Renal cortical epithelial cell (primary cell): Measurements from ENCODE around the gene CACNG6. TPM values are rescaled to one million over a fixed set of nuclear protein-coding genes. Genes with fewer than 3 reads are reported as not detected.
"Not testable (repeated sequence)": the region's sequence is repeated elsewhere in the genome, so short reads cannot be mapped to it uniquely, and the experiment has no call there.

Experiments
- DNase-seq: peaks from one replicate; pipeline ENCODE4 v3.0.0-alpha.2; 2011; ENCODE audit warnings: low read depth
- total RNA-seq: library from RNA; depleted of rRNA; stranded (reverse); fragments of >200 nt; gene quantifications from 2 replicates; pipeline ENCODE4 v1.2.3, GENCODE V29; 2014

Gene CACNG6
- total RNA-seq, result 0.17 and 0.55 TPM in 2 replicates

DNA sequence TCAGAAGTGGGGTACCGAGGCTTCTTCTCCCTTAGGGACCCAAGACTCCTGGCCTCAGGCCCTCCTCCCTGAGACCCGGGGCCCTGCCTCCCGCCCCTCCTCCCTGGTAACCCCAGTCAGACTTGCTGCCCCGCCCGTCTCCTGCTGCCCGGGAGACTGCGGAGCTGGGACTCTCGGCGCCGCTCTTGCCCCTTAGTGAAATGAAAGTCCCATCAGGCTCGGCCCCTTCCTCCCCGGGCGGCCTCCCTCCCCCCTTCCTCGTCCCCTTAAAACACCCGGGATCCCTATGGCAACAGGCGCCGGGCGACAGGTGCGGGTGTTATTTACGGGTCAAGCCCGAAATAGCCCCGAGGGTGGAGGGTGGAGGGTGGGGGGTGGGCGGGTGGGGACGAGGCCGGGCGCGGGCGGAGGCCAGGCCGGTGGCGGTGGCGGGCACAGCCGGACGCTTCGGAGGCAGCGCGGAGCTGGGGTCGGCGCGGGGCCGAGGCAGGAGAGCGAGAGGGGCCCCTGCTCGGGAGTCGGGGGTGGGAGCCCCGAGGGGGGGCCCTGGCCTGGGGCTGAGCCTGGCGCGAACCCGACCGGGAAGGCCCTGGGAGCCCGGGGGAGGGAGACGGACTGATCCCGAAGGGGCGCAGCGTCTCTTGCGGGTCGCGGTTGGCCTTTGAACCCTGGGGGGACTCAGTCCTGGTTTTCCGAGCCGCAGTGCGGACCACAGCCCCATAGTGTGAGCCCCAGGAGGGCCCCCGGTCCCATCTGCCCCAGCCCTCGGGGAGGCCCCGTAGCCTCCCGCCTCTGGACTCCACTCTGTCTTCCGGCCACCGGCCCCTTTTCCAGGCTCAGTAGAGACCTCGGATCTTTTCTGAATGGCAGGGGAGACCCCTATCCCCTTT, at the start of gene CACNG6:
Gene CACNG6, plus strand, starts transcription at position 414 of the 890 bp plus-strand sequence. CDS start 1,241 bp downstream, outside the sequence.
- DNase-seq, result no peak

- no peak for DNase-seq
Measured at GRCh38 chr19:53942001-53942786, 49.2 kb upstream of the CACNG6 start.

DNA sequence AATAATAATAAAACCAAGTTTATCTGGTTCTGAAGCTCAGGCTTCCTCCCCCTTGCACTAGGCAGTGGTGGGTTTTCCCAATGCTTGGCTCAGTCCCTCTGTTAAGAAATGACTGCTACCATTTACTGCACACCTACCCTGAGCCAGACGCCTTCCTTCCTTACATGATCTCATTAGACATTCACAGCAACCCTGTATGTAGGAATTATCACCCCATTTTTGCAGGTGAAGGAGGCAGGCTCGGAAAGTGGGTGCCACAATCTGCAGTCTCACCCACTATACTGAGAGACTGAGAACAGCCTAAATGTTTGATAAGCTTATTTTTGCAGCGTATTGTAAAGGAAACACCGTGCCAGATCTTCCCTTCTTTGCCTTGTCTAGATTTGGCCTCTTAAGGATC, 47.0 kb upstream of the CACNG6 start:
- DNase-seq, result no peak

DNA sequence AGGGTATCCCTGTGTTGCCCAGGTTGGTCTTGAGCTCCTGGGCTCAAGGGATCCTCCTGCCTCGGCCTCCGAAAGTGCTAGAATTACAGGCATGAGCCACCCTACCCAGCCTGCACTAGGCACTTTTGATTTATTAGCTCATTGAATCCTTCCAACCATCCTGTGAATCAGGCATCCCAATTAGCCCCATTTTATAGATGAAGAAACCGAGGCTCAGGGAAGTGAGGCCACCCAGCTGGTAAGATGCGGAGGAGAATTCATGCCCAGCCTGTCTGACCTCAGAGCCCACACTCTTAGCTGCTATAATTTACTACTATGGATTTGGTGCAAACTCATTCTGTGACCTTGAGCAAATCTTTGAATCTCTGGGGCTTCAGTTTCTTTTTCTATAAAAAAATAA, 46.5 kb upstream of the CACNG6 start:
- DNase-seq, result no peak

GRCh38 chr19:53945441-53945840, 46.0 kb upstream of the CACNG6 start:
- no peak for DNase-seq

DNA sequence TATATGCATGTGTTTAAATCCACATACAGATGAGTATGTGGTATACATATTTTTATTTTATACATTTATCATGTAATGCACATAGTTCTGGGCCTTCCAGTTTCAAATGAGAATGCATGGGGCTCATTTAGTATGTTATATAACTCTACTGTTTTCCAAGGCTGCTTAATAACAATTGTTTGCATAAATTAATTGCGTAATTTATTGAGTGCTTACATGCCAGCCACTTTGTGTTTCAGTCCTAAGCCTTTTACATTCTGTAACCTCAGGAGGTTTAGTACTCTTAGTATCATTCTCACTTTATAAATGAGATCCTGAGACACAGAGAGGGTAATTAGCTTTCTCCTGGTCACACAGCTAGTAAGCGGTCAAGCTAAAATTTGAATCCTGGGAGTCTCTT, 45.4 kb upstream of the CACNG6 start:
- DNase-seq, result no peak

- no peak for DNase-seq
Measured at GRCh38 chr19:53947624-53948023, 43.8 kb upstream of the CACNG6 start.

DNA sequence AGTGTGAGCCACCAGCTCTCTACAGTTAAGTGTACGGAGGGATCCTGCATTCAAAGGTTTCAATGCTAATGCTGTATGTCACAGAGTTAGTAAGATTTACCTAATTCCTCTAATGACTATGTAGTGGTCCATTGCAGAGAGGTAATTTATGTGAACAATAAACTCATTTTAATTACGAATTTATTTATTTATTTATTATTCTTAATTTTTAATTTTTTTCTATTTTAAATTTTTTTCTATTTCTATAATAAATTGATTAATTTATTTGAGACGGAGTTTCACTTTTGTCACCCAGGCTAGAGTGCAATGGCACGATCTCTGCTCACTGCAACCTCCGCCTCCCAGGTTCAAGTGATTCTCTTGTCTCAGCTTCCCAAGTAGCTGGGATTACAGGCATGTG, 42.8 kb upstream of the CACNG6 start:
- DNase-seq, result not testable (repeated sequence)

DNA sequence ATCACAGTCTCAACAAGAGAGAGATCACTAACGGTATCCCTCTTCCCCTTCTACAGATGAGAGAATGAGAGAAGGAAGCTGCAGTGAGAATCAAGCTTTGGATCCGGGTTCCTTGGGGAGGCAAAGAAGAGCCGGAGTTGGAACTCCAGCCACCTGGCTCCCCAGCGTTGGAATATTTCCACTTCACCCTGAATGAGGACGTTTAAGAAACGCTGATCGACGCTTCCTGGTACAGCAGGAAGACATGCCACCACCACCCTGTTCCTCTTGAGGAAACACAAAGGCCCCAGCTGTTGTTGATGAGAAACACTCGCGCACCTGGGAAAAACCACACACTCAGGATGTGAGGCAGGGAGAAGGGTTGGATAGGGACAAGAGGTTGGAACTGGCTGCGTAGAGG, 40.0 kb upstream of the CACNG6 start:
- no peak for DNase-seq

- DNase-seq, result no peak
Measured at GRCh38 chr19:53951947-53952346, 39.5 kb upstream of the CACNG6 start.

DNA sequence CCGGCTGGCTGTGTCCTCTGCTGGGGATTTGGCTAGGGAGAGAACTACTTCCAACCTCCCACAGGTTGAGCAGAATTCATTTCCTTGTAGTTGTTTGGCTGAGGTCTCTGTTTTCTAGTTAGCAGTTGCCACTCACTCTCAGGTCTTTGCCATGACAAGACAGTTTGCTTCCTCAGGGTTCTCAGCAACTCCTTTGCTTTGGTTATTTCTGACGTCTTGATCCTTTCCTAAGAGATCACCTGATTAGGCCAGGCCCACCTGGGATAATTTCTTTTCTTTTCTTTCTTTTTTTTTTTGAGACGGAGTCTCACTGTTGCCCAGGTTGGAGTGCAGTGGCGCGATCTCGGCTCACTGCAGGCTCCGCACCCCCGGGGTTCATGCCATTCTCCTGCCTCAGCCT, 38.1 kb upstream of the CACNG6 start:
- no peak for DNase-seq

GRCh38 chr19:53957448-53958167, 33.8 kb upstream of the CACNG6 start:
- no peak for DNase-seq

DNA sequence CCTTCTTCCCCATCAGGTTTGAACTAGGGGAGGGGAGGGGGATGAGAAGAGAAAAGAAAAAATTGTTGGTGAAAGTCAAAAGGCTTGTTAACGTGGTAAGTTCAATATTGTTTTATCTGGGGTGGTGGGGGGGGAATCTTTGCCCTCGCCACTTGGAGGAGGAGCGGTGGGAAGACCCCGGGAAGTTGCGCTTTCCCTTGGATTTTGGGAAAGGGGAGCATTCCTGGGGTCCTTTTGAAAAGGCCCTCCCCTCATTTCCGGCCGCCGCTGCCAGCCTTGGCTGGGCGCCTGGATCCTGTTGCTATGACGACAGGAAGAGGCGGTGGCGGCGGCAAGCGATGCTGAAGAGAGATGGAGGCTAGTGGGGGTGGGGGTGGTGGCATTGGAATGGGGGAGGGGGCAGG, 33.3 kb upstream of the CACNG6 start:
- no peak for DNase-seq

DNA sequence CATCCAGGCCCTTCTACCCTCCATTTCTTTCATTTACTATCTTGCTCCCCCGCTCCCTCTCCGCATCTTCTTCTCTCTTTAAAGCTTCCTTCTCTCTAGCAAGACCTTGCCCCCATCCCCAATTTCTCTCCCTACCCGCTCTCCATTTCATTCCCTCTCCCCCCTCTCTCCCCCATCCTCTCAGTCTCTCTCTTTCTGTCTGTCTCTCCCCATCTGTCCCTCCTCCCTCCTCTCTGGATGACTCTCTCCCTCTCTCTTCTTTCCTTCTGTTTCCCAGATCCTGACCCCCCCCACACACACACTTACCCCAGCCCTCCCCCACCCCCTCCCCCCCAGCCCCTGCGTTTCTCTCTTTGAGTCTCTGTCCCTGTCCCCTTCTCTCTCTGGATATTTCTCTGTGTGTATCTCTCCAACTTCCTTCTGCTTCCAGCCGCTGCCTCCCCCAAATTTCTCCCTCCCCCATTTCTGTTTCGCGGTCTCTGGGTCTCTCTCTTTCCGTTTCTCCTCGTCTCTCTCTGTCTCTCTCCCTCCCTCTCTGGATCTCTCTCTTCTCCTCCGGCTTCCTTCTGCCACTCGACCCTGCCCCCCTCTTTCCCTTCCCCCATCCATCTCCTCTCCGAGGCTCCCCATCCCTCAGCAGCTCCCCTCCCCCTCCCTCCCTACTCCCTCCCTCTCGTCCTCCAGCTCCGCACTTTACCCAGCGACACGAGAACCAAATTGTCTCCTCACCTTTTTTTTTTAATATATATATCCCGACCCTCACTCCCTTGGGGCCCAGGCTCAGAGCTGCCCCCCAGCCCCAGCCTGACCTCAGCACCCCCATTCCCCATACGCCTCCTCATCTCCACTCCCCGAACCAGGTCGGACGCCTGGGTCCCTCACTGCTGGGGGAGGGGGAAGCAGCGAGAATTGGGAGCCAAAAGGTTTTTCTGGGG, 32.3 kb upstream of the CACNG6 start:
- no peak for DNase-seq

DNA sequence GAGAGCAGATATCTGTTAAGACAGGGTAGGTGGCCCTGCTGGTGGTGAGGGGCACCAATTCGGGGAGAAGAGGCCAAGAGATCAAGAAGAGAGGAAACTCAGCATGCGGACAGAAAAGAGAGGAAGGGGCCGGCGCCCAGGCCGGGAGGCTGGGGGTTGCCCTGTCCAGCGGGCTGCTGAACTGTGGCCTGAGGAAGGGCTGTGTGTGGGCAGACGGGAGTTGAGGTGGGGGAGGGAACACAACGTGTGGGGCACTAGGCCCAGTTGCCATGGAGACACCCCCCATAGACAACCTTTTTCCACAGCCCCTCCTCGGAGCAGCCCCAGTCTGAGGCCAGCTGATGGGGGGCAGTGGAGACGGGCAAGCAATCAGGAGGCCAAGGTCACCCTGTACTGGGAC, 31.2 kb upstream of the CACNG6 start:
- DNase-seq, result no peak

DNA sequence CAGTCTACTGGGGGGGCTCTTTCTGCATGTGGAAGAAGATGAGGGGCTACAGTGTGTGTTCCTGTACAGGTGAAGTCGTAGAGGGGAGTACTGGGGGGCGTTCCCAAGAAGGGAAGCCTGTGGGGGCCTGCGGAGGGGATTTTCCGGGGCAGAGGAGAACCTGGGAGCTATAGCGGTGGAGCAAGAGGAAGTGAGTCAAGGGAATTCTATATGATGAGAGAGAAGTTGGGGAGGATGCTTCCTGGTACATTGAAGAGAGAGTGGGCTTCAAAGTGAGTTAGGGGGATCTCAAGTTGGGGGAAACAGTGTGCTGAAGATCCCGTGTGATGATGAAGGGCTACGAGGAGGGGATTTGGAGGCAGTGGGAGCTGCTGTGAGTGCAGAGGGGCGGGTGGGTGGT, 30.6 kb upstream of the CACNG6 start:
- no peak for DNase-seq

GRCh38 chr19:53961523-53962356, 29.7 kb upstream of the CACNG6 start:
- DNase-seq, result no peak

DNA sequence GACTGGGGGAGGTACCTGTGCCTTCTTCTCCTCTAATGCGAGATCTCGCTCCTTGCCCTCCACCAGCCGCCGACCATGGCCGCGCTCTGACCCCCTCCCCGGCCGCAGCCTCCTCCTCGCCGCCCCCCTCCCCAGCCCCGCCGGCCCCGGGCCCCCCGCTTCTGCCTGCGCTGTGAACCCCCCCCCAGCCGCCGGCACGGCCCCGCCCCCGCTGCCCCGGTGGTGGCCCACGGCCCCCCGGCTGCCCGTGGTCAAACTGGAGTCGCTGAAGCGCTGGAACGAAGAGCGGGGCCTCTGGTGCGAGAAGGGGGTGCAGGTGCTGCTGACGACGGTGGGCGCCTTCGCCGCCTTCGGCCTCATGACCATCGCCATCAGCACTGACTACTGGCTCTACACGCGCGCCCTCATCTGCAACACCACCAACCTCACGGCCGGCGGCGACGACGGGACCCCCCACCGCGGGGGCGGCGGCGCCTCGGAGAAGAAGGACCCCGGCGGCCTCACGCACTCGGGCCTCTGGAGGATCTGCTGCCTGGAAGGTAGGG, 28.5 kb upstream of the CACNG6 start, which contains the start of gene CACNG8:
Gene CACNG8, plus strand, starts transcription at position 51 of the 545 bp plus-strand sequence.
- DNase-seq, result no peak

- DNase-seq, result no peak
Measured at GRCh38 chr19:53965091-53965490, 26.3 kb upstream of the CACNG6 start.

DNA sequence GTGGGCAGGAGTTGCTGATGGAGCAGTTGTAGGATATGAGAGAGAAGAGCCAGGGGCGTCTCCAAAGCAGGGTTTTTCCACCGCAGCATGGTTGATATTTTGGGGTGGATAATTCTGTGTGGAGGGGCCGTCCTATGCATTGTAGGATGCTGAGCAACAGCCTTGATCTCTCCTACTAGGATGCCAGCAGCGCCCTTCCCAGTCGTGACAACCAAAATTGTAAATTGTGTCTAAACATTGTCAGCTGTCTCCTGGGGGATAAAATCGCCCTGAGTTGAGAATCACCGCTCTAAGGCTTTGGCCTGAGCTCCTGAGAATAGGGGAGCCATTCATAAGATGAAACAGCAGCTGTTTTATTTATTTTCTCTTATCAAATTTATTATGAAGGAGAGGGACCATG, 24.5 kb upstream of the CACNG6 start:
- DNase-seq, result no peak
